OCI-LY7 (cell line): ENCODE results near the gene RNF169.

Source experiments
- CTCF ChIP-seq: fragments of 200-600 bp; sonication (generic); conservative IDR thresholded peaks from 2 replicates; pipeline ENCODE4 v1.5.1; 2014; ENCODE audit warnings: mild to moderate bottlenecking, antibody characterized with exemption, low read length, moderate library complexity, mixed read lengths
- EZH2phosphoT487 ChIP-seq: fragments of 200-600 bp; sonication (generic); IDR thresholded peaks from 2 replicates; pipeline ENCODE4 v1.6.1; 2018; ENCODE audit warnings: low read depth, borderline replicate concordance, mild to moderate bottlenecking, mixed run types, antibody characterized with exemption, low read length, moderate library complexity, mixed read lengths

- no peak for TF ChIP-seq CTCF
- no peak for TF ChIP-seq EZH2phosphoT487
These were observed 72.1 kb downstream of the RNF169 start for GRCh38 chr11:74820763-74821162.
